ENCODE data around the gene PDP2.

PDP2 gene

DNA sequence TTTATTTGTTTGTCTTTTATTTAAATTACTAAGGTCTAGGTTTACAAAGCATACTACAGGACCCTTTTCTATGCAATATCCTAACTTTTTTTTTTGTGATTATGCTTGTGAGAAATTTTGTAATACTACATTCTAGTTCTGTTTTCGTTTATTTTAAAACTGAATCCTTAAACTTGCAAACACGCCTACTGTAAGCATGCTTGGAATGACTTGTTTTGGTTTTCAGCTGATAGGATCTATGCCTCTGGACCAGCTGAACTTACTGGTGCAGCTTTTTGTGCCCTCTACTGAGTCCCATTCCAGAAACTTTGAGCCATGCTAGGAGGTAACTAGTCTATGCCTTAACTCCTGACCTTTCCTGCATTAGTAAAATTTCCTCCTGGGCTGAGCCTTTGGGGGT lies 6.0 kb downstream of the PDP2 start:
- no peak for ATAC-seq
- TF ChIP-seq, protein P1, sequence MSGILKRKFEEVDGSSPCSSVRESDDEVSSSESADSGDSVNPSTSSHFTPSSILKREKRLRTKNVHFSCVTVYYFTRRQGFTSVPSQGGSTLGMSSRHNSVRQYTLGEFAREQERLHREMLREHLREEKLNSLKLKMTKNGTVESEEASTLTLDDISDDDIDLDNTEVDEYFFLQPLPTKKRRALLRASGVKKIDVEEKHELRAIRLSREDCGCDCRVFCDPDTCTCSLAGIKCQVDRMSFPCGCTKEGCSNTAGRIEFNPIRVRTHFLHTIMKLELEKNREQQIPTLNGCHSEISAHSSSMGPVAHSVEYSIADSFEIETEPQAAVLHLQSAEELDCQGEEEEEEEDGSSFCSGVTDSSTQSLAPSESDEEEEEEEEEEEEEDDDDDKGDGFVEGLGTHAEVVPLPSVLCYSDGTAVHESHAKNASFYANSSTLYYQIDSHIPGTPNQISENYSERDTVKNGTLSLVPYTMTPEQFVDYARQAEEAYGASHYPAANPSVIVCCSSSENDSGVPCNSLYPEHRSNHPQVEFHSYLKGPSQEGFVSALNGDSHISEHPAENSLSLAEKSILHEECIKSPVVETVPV (CRISPR knock-in tag; IDR thresholded peaks at IDR 0.05), result no peak
- TF ChIP-seq CSDC2 (CRISPR knock-in tag; IDR thresholded peaks at IDR 0.05), result no peak
- TF ChIP-seq, protein P2, sequence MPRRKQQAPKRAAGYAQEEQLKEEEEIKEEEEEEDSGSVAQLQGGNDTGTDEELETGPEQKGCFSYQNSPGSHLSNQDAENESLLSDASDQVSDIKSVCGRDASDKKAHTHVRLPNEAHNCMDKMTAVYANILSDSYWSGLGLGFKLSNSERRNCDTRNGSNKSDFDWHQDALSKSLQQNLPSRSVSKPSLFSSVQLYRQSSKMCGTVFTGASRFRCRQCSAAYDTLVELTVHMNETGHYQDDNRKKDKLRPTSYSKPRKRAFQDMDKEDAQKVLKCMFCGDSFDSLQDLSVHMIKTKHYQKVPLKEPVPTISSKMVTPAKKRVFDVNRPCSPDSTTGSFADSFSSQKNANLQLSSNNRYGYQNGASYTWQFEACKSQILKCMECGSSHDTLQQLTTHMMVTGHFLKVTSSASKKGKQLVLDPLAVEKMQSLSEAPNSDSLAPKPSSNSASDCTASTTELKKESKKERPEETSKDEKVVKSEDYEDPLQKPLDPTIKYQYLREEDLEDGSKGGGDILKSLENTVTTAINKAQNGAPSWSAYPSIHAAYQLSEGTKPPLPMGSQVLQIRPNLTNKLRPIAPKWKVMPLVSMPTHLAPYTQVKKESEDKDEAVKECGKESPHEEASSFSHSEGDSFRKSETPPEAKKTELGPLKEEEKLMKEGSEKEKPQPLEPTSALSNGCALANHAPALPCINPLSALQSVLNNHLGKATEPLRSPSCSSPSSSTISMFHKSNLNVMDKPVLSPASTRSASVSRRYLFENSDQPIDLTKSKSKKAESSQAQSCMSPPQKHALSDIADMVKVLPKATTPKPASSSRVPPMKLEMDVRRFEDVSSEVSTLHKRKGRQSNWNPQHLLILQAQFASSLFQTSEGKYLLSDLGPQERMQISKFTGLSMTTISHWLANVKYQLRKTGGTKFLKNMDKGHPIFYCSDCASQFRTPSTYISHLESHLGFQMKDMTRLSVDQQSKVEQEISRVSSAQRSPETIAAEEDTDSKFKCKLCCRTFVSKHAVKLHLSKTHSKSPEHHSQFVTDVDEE (CRISPR knock-in tag; IDR thresholded peaks at IDR 0.05), result no peak
- TF ChIP-seq SNAI2 (CRISPR knock-in tag; IDR thresholded peaks at IDR 0.05), result no peak
- no peak for TF ChIP-seq ZC3H10 (CRISPR knock-in tag; IDR thresholded peaks at IDR 0.05)
- TF ChIP-seq RARB (CRISPR knock-in tag; IDR thresholded peaks at IDR 0.05), result no peak

DNA sequence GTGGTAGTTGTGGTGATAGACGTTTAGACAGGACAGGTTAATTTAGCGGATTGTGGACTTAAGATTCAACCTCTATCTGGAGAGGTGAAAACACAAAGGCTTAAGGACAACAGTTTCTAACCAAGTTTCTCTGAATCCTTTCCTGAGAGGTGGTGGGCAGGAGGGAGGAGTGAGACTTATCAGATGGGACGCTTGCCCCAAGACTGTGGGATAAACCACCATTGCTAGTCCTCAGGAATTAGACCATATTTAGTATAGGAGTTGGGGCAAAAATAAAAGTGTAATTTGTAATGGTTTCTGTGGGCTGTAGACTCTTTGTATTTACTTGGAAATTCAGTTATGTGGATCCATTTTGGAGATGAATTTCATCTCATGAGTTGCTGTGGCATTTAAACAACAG lies 6.6 kb downstream of the PDP2 start:
- no peak for TF ChIP-seq ZNF8 (CRISPR knock-in tag; IDR thresholded peaks at IDR 0.05)
- no peak for TF ChIP-seq PPARA (CRISPR knock-in tag; IDR thresholded peaks at IDR 0.05; ENCODE audit: borderline replicate concordance)
- no peak for ATAC-seq

DNA sequence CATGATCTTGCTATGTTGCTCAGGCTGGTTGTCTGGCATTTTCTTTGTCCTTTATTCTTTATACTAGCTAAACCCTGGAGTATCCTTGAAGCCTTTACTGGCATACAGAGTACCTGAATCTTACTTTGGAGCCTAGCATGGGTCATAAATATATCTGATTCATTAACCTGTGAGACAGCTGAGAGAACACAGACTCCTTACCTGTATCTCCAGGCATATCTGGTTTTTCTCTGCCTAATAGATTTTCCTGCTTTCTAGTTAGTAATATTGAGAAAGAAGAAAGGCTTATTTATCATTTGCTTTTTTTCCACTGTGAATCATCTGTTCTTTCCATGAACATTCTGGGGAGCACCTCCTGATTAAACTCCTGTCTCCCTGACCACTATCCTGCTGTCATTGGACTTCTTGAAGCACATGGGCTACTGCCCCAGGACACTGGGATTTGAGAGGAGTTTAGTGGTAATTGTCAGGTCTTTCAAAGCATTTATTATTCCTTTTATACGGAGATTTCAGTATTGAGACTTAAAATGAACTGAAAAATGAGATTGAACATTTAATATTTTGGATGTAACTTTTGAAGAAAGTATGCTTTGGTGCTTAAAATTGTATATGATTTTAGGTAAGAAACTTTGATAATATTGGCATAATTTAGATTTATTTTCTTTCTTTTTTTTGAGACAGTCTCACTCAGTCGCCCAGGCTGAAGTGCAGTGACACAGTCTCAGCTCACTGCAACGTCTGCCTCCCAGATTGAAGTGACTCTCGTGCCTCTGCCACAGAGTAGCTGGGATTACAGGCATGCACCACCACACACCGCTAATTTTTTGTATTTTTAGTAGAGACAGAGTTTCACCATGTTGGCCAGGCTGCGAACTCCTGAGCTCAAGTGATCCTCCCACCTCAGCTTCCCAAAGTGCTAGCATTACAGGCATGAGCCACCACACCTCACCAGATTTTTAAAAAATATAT lies 8.6 kb downstream of the PDP2 start:
- no peak for TF ChIP-seq TOX (CRISPR knock-in tag; IDR thresholded peaks at IDR 0.05; ENCODE audit: borderline replicate concordance)
- TF ChIP-seq ZFP30 (CRISPR knock-in tag; IDR thresholded peaks at IDR 0.05), result no peak
- no peak for TF ChIP-seq PPARA (CRISPR knock-in tag; IDR thresholded peaks at IDR 0.05; ENCODE audit: borderline replicate concordance)
- no peak for TF ChIP-seq GLIS3 (CRISPR knock-in tag; IDR thresholded peaks at IDR 0.05)
- no peak for TF ChIP-seq ARNTL (CRISPR knock-in tag; IDR thresholded peaks at IDR 0.05; ENCODE audit: borderline replicate concordance, low read depth)
- TF ChIP-seq TCF4 (CRISPR knock-in tag; IDR thresholded peaks at IDR 0.05; ENCODE audit: borderline replicate concordance), result no peak
- TF ChIP-seq, protein P1 (CRISPR knock-in tag; IDR thresholded peaks at IDR 0.05), result no peak
- no peak for TF ChIP-seq SNAI2 (CRISPR knock-in tag; IDR thresholded peaks at IDR 0.05)
- no peak for TF ChIP-seq ISL1 (CRISPR knock-in tag; IDR thresholded peaks at IDR 0.05)
- TF ChIP-seq, protein P3, sequence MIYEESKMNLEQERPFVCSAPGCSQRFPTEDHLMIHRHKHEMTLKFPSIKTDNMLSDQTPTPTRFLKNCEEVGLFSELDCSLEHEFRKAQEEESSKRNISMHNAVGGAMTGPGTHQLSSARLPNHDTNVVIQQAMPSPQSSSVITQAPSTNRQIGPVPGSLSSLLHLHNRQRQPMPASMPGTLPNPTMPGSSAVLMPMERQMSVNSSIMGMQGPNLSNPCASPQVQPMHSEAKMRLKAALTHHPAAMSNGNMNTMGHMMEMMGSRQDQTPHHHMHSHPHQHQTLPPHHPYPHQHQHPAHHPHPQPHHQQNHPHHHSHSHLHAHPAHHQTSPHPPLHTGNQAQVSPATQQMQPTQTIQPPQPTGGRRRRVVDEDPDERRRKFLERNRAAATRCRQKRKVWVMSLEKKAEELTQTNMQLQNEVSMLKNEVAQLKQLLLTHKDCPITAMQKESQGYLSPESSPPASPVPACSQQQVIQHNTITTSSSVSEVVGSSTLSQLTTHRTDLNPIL (CRISPR knock-in tag; IDR thresholded peaks at IDR 0.05; ENCODE audit: low read depth), result no peak
- TF ChIP-seq, protein P2 (CRISPR knock-in tag; IDR thresholded peaks at IDR 0.05), result no peak
- TF ChIP-seq BACH2 (CRISPR knock-in tag; IDR thresholded peaks at IDR 0.05; ENCODE audit: borderline replicate concordance), result no peak
- TF ChIP-seq ZC3H10 (CRISPR knock-in tag; IDR thresholded peaks at IDR 0.05), result no peak
- TF ChIP-seq ZFP3 (CRISPR knock-in tag; IDR thresholded peaks at IDR 0.05), result no peak
- TF ChIP-seq OSR1 (CRISPR knock-in tag; IDR thresholded peaks at IDR 0.05), result no peak

More for the DNA sequence above, 8.6 kb downstream of the PDP2 start:
- no peak for ATAC-seq

Data from SK-N-SH treated with all-trans-retinoic acid at 6 μM for 48 hours (cell line).